ENCODE results near the gene DPT. TPM values are rescaled to one million over a fixed set of nuclear protein-coding genes. Genes with fewer than 3 reads are reported as not detected.

DPT gene
- polyA plus RNA-seq, 1 donor from 2014 or later, result not detected

GRCh38 chr1:168774241-168774640 lies 45.2 kb upstream of the DPT start:
- H2AFZ ChIP-seq (ENCODE audit: low read depth, low read length), result no peak overlapping the region
- no peaks in the 10 kb centered on the region for H3K9me3 ChIP-seq (ENCODE audit: low read length)
- H4K20me1 ChIP-seq (ENCODE audit: insufficient read depth), result no peaks in the 10 kb centered on the region
- no peaks in the 10 kb centered on the region for H3K27me3 ChIP-seq (ENCODE audit: insufficient read depth, low read depth, low read length)
- no peak overlapping the region for H3K4me3 ChIP-seq (ENCODE audit: low read length)
- no peaks in the 10 kb centered on the region for H3K79me2 ChIP-seq (replicated peaks; ENCODE audit: insufficient read depth, low read length)
- H3K27ac ChIP-seq (ENCODE audit: low read length), result no peak overlapping the region
- no peak overlapping the region for H3K9ac ChIP-seq (ENCODE audit: low read length)
- no peaks in the 10 kb centered on the region for H3K9me2 ChIP-seq (ENCODE audit: insufficient read depth, low read length)
- H3K36me3 ChIP-seq (ENCODE audit: insufficient read depth, low read length), result no peaks in the 10 kb centered on the region
- TF ChIP-seq POLR2AphosphoS5 (IDR thresholded peaks at IDR 0.05) (no peak), EP300 (conservative IDR thresholded peaks at IDR 0.05; ENCODE audit: poor library complexity, severe bottlenecking) (no peak), REST (IDR thresholded peaks at IDR 0.05; ENCODE audit: borderline replicate concordance) (no peak), MXI1 (conservative IDR thresholded peaks at IDR 0.05; ENCODE audit: poor library complexity, severe bottlenecking) (no peak)
- no peak overlapping the region for H3K4me2 ChIP-seq (ENCODE audit: low read length)
- H3F3A ChIP-seq (ENCODE audit: insufficient read depth, low read length, poor library complexity, severe bottlenecking), result no peaks in the 10 kb centered on the region

DNA sequence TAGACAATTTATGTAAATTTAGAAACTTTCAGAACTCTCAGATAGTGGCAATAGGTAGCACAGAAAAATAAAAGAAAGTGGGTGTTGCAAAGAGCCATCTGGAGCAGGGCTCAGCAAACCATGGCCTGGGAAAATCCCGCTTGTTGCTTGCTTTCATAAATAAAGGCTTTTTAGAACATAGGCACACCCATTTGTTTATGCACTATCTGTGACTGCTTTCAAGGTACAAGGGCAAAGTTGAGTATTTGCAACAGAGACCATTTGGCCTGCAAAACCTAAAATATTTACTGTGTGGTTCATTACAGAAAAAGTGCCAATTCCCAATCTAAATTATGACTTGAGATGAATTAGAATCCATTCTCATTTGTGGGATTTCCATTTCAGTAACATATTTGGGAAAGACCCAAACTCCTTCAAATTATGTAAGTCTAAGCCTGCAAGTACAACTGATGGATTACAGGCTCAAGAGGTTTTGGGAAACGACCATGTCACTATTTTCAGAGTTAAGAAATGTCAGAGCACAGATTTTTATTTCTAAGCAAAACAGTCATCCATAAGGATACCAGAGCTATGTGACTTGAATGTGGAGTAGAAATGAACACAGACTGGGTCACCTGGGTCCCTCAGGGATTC lies 43.5 kb upstream of the DPT start:
- Histone ChIP-seq H4K20me1 (ENCODE audit: insufficient read depth) (no peaks in the 10 kb centered on the region), H3K9me3 (ENCODE audit: low read length) (no peaks in the 10 kb centered on the region), H3K9me2 (ENCODE audit: insufficient read depth, low read length) (no peaks in the 10 kb centered on the region), H3K9ac (ENCODE audit: low read length) (no peak overlapping the region), H3K79me2 (replicated peaks; ENCODE audit: insufficient read depth, low read length) (no peaks in the 10 kb centered on the region), H3K36me3 (ENCODE audit: insufficient read depth, low read length) (no peaks in the 10 kb centered on the region), H3K4me3 (ENCODE audit: low read length) (no peak overlapping the region), H3K27ac (ENCODE audit: low read length) (no peak overlapping the region), H3F3A (ENCODE audit: insufficient read depth, low read length, poor library complexity, severe bottlenecking) (no peaks in the 10 kb centered on the region), H2AFZ (ENCODE audit: low read depth, low read length) (no peak overlapping the region), H3K27me3 (ENCODE audit: insufficient read depth, low read depth, low read length) (no peaks in the 10 kb centered on the region), H3K4me2 (ENCODE audit: low read length) (no peak overlapping the region)
- no peak for TF ChIP-seq RAD21 (conservative IDR thresholded peaks at IDR 0.05)
- no peak for TF ChIP-seq POLR2AphosphoS5 (IDR thresholded peaks at IDR 0.05)
- TF ChIP-seq EZH2 (IDR thresholded peaks at IDR 0.05; ENCODE audit: borderline replicate concordance, insufficient read depth, low read length, poor library complexity, severe bottlenecking), result no peak
- TF ChIP-seq EP300 (conservative IDR thresholded peaks at IDR 0.05; ENCODE audit: poor library complexity, severe bottlenecking), result no peak

- Histone ChIP-seq H3F3A (ENCODE audit: insufficient read depth, low read length, poor library complexity, severe bottlenecking) (no peaks in the 10 kb centered on the region), H3K4me3 (ENCODE audit: low read length) (no peak overlapping the region), H3K79me2 (replicated peaks; ENCODE audit: insufficient read depth, low read length) (no peaks in the 10 kb centered on the region), H3K4me2 (ENCODE audit: low read length) (no peak overlapping the region), H3K36me3 (ENCODE audit: insufficient read depth, low read length) (no peaks in the 10 kb centered on the region), H2AFZ (ENCODE audit: low read depth, low read length) (no peak overlapping the region), H3K27ac (ENCODE audit: low read length) (no peak overlapping the region), H3K9me3 (ENCODE audit: low read length) (no peaks in the 10 kb centered on the region), H3K27me3 (ENCODE audit: insufficient read depth, low read depth, low read length) (no peaks in the 10 kb centered on the region), H3K9me2 (ENCODE audit: insufficient read depth, low read length) (no peaks in the 10 kb centered on the region), H4K20me1 (ENCODE audit: insufficient read depth) (no peaks in the 10 kb centered on the region), H3K9ac (ENCODE audit: low read length) (no peak overlapping the region)
- TF ChIP-seq CTCF (IDR thresholded peaks at IDR 0.05; ENCODE audit: poor library complexity, severe bottlenecking) (no peak), TAF1 (IDR thresholded peaks at IDR 0.05; ENCODE audit: low read depth) (no peak), RAD21 (conservative IDR thresholded peaks at IDR 0.05) (no peak), REST (IDR thresholded peaks at IDR 0.05; ENCODE audit: borderline replicate concordance) (no peak), POLR2AphosphoS5 (IDR thresholded peaks at IDR 0.05) (no peak), EP300 (conservative IDR thresholded peaks at IDR 0.05; ENCODE audit: poor library complexity, severe bottlenecking) (no peak), SMC3 (conservative IDR thresholded peaks at IDR 0.05; ENCODE audit: poor library complexity) (no peak), EZH2 (IDR thresholded peaks at IDR 0.05; ENCODE audit: borderline replicate concordance, insufficient read depth, low read length, poor library complexity, severe bottlenecking) (no peak), MXI1 (conservative IDR thresholded peaks at IDR 0.05; ENCODE audit: poor library complexity, severe bottlenecking) (no peak)
These were observed 42.2 kb upstream of the DPT start for GRCh38 chr1:168771104-168771630.

Data from neural cell (in vitro differentiated cells).